ENCODE data around the gene URM1.

DNA sequence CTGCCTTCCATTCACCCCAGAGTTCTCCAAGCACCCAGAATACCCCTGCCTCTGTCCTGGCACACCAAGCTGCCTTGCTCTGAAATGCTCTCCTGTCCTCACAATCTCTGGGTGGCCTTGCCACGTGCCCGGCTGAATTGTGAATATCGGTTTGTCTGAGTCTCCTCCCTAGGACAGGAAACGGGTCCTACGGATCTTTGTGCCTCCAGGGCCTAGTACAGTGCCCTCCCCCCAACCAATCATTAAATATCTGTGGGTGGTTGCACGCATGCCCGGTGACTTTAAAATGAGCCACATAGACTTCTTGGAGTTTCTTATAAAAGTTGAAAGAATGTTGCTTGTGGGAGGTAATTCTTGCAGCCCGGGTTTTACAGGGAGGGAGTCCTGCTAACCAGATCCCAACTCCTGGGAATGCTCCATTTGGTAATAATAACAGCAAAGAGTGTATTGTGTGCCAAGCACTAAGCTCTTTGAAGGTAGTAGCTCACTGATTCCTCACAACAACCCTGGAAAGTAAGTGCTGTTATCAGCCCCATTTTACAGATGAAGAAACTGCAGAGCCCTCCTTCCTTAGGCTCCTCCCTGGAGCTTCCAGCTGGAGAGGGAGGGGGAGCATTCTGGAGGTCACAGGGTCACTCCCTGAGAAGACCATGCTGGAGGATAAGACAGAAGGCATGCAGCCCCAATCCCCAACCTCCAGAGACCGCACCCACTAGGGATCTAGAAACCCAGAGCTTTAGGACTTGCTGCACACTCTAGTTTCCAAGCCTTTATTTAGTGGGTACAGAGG is 23.4 kb downstream of the URM1 start:
- TF ChIP-seq, protein P1, sequence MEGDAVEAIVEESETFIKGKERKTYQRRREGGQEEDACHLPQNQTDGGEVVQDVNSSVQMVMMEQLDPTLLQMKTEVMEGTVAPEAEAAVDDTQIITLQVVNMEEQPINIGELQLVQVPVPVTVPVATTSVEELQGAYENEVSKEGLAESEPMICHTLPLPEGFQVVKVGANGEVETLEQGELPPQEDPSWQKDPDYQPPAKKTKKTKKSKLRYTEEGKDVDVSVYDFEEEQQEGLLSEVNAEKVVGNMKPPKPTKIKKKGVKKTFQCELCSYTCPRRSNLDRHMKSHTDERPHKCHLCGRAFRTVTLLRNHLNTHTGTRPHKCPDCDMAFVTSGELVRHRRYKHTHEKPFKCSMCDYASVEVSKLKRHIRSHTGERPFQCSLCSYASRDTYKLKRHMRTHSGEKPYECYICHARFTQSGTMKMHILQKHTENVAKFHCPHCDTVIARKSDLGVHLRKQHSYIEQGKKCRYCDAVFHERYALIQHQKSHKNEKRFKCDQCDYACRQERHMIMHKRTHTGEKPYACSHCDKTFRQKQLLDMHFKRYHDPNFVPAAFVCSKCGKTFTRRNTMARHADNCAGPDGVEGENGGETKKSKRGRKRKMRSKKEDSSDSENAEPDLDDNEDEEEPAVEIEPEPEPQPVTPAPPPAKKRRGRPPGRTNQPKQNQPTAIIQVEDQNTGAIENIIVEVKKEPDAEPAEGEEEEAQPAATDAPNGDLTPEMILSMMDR (IDR thresholded peaks at IDR 0.05), result no peak
- TF ChIP-seq TCF7L2 (IDR thresholded peaks at IDR 0.05; ENCODE audit: low read depth, low read length), result no peak
- no peak for TF ChIP-seq POLR2AphosphoS5 (IDR thresholded peaks at IDR 0.05; ENCODE audit: low read depth, low read length)
- TF ChIP-seq, protein P2, sequence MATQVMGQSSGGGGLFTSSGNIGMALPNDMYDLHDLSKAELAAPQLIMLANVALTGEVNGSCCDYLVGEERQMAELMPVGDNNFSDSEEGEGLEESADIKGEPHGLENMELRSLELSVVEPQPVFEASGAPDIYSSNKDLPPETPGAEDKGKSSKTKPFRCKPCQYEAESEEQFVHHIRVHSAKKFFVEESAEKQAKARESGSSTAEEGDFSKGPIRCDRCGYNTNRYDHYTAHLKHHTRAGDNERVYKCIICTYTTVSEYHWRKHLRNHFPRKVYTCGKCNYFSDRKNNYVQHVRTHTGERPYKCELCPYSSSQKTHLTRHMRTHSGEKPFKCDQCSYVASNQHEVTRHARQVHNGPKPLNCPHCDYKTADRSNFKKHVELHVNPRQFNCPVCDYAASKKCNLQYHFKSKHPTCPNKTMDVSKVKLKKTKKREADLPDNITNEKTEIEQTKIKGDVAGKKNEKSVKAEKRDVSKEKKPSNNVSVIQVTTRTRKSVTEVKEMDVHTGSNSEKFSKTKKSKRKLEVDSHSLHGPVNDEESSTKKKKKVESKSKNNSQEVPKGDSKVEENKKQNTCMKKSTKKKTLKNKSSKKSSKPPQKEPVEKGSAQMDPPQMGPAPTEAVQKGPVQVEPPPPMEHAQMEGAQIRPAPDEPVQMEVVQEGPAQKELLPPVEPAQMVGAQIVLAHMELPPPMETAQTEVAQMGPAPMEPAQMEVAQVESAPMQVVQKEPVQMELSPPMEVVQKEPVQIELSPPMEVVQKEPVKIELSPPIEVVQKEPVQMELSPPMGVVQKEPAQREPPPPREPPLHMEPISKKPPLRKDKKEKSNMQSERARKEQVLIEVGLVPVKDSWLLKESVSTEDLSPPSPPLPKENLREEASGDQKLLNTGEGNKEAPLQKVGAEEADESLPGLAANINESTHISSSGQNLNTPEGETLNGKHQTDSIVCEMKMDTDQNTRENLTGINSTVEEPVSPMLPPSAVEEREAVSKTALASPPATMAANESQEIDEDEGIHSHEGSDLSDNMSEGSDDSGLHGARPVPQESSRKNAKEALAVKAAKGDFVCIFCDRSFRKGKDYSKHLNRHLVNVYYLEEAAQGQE (IDR thresholded peaks at IDR 0.05; ENCODE audit: insufficient read depth in 1 of 2, low read depth in 2 of 2, low read length in 1 of 2), result no peak
- no peak for TF ChIP-seq SIN3A (IDR thresholded peaks at IDR 0.05; ENCODE audit: borderline replicate concordance, insufficient read depth, low read depth, low read length)

Data from Panc1 (cell line).